ENCODE results near the gene WDCP. TPM values are rescaled to one million over a fixed set of nuclear protein-coding genes. Genes with fewer than 3 reads are reported as not detected.

WDCP gene
- total RNA-seq, 1 experiment from 2014 or later: 20.0 TPM

GRCh38 chr2:24007693-24008092, 39.5 kb downstream of the WDCP start:
- DNase-seq (ENCODE audit: low read depth, low spot score) (no peak), ATAC-seq (no peak)
- peaks cover 4% of the 10 kb centered on the region; the same call in 1 of the 2 replicates for H3K4me1 ChIP-seq (ENCODE audit: control insufficient read depth, insufficient read depth, low read length)
- TF ChIP-seq SIN3A (IDR thresholded peaks at IDR 0.05; ENCODE audit: borderline replicate concordance, insufficient read depth, low read depth, low read length) (no peak), REST (IDR thresholded peaks at IDR 0.05; ENCODE audit: insufficient read depth in 1 of 2, low read depth in 2 of 2, low read length in 1 of 2) (no peak), TCF7L2 (IDR thresholded peaks at IDR 0.05; ENCODE audit: low read depth, low read length) (no peak), POLR2AphosphoS5 (IDR thresholded peaks at IDR 0.05; ENCODE audit: low read depth, low read length) (no peak), CTCF (IDR thresholded peaks at IDR 0.05) (no peak)
- ChIA-PET CTCF (no interaction called here), POLR2A (interaction anchor here (0.6 kb wide), 1 partner anchor 22 kb away, joined by 3 read pairs; no protein-coding TSS in a partner anchor)
- no peaks in the 10 kb centered on the region for H3K36me3 ChIP-seq (ENCODE audit: control insufficient read depth, insufficient read depth, low read length)
- H3K4me3 ChIP-seq (ENCODE audit: low read depth in 2 of 2, low read length in 2 of 2): no peak overlapping the region
- in situ Hi-C loops (cut with HindIII; ENCODE audit: low pct_unique_long_range_greater_than_20kb, low sequenced_read_pairs): no loop called here
- no peaks in the 10 kb centered on the region for H3K9me3 ChIP-seq (ENCODE audit: control insufficient read depth, insufficient read depth, low read depth, low read length)
- intact Hi-C loops (cut with micrococcal nuclease; ENCODE audit: unreplicated experiment): no loop called here
- BruUV-seq (replicated peaks): no TSS peak
- H3K27me3 ChIP-seq (ENCODE audit: control insufficient read depth, insufficient read depth, low read length): no peaks in the 10 kb centered on the region
- H3K27ac ChIP-seq (ENCODE audit: low read length): no peak overlapping the region

GRCh38 chr2:23994567-23994966, 52.6 kb downstream of the WDCP start:
- TF ChIP-seq REST (IDR thresholded peaks at IDR 0.05; ENCODE audit: insufficient read depth in 1 of 2, low read depth in 2 of 2, low read length in 1 of 2): no peak
- no peak for TF ChIP-seq TCF7L2 (IDR thresholded peaks at IDR 0.05; ENCODE audit: low read depth, low read length)
- TF ChIP-seq SIN3A (IDR thresholded peaks at IDR 0.05; ENCODE audit: borderline replicate concordance, insufficient read depth, low read depth, low read length): no peak
- no peak for TF ChIP-seq CTCF (IDR thresholded peaks at IDR 0.05)
- TF ChIP-seq POLR2AphosphoS5 (IDR thresholded peaks at IDR 0.05; ENCODE audit: low read depth, low read length): no peak
- POLR2A ChIA-PET: no interaction called here

More at GRCh38 chr2:23994567-23994966, 52.6 kb downstream of the WDCP start:
- in situ Hi-C loops (cut with HindIII; ENCODE audit: low pct_unique_long_range_greater_than_20kb, low sequenced_read_pairs): no loop called here
- Histone ChIP-seq H3K27ac (ENCODE audit: low read length) (no peak overlapping the region), H3K4me3 (ENCODE audit: low read depth in 2 of 2, low read length in 2 of 2) (no peak overlapping the region), H3K9me3 (ENCODE audit: control insufficient read depth, insufficient read depth, low read depth, low read length) (no peaks in the 10 kb centered on the region), H3K27me3 (ENCODE audit: control insufficient read depth, insufficient read depth, low read length) (no peaks in the 10 kb centered on the region), H3K4me1 (ENCODE audit: control insufficient read depth, insufficient read depth, low read length) (no peaks in the 10 kb centered on the region), H3K36me3 (ENCODE audit: control insufficient read depth, insufficient read depth, low read length) (no peaks in the 10 kb centered on the region)
- ATAC-seq: no peak
- CTCF ChIA-PET: no interaction called here
- intact Hi-C loops (cut with micrococcal nuclease; ENCODE audit: unreplicated experiment): no loop called here
- DNase-seq (ENCODE audit: low read depth, low spot score): no peak
- TSS peak; percentile 29 for BruUV-seq (replicated peaks)

Data from Panc1 (cell line).